Epithelial cell of proximal tubule (primary cell): ENCODE results near the gene KRT6A. TPM values are rescaled to one million over a fixed set of nuclear protein-coding genes. Genes with fewer than 3 reads are reported as not detected.
"Not testable (repeated sequence)": the region's sequence is repeated elsewhere in the genome, so short reads cannot be mapped to it uniquely, and the experiment has no call there.

Source experiments
- DNase-seq: peaks from one replicate; pipeline ENCODE4 v3.0.0-alpha.2; 2011; ENCODE audit warnings: low read depth
- H3K4me3 ChIP-seq: 2 replicates; pipeline ENCODE4 v1.5.1; 2011; ENCODE audit warnings: low read depth, mild to moderate bottlenecking, low read length
- total RNA-seq: library from RNA; depleted of rRNA; stranded (reverse); fragments of >200 nt; gene quantifications from 2 replicates; pipeline ENCODE4 v1.2.3, GENCODE V29; 2015
- TF ChIP-seq, protein P1 (sequence below): conservative IDR thresholded peaks from 2 replicates; pipeline ENCODE4 v1.5.1; 2012; ENCODE audit warnings: low read depth, mild to moderate bottlenecking, low read length

KRT6A gene
- total RNA-seq, 1 donor from 2014 or later = not detected

DNA sequence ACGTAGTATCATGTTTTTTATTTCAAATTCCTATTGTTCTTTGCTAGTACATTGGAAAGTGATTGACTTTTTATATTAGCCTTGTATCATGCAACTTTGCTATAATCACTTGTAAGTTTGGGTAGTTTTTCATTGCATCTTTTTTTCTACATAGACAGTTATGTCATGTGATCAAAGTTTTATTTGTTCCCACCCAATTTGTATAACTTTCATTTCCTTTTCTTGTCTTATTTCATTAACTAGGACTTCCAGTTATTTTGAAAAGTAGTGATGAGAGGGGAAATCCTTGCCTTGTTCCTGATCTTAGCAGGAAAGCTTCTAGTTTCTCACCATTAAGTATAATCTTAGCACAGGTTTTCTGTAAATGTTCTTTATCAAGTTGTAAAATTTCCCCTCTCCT is 9.8 kb upstream of the KRT6A start:
- no peak for DNase-seq
- TF ChIP-seq, protein P1, sequence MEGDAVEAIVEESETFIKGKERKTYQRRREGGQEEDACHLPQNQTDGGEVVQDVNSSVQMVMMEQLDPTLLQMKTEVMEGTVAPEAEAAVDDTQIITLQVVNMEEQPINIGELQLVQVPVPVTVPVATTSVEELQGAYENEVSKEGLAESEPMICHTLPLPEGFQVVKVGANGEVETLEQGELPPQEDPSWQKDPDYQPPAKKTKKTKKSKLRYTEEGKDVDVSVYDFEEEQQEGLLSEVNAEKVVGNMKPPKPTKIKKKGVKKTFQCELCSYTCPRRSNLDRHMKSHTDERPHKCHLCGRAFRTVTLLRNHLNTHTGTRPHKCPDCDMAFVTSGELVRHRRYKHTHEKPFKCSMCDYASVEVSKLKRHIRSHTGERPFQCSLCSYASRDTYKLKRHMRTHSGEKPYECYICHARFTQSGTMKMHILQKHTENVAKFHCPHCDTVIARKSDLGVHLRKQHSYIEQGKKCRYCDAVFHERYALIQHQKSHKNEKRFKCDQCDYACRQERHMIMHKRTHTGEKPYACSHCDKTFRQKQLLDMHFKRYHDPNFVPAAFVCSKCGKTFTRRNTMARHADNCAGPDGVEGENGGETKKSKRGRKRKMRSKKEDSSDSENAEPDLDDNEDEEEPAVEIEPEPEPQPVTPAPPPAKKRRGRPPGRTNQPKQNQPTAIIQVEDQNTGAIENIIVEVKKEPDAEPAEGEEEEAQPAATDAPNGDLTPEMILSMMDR = no peak
- H3K4me3 ChIP-seq = no peak overlapping the region

DNA sequence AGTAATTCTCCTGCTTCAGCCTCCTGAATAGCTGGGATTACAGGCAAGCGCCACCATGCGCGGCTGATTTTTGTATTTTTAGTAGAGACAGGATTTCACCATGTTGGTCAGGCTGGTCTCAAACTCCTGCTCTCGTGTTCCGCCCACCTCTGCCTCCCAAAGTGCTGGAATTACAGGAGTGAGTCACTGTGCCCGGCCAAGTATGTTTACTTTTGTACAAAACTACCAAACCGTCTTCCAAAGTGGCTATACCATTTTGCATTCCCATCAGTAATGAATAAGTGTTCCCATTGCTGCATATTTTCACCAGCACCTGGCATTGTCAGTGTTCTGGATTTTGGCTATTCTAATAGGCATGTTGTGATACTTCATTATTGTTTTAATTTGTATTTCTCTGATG is 8.4 kb upstream of the KRT6A start:
- no peak overlapping the region for H3K4me3 ChIP-seq
- no peak for DNase-seq
- TF ChIP-seq, protein P1 = no peak

DNA sequence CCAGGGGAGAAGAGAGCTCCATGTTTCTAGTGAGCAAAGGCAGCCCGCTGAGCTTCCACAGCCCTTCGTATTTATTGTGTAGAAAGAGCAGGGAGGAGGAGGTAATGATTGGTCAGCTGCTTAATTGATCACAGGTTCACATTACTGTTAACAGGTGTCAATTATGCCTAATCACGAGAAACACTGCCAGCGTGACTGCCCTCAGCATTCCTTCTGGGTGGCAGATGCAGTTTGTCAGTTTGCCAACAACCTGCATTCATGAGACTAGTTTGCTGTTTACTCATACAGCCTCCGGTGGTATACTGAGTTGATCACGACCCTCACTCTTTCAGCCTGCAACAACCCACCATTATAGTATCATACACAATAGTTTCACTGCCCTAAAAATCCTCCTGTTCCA is 7.5 kb upstream of the KRT6A start:
- not testable (repeated sequence) for H3K4me3 ChIP-seq, DNase-seq

DNA sequence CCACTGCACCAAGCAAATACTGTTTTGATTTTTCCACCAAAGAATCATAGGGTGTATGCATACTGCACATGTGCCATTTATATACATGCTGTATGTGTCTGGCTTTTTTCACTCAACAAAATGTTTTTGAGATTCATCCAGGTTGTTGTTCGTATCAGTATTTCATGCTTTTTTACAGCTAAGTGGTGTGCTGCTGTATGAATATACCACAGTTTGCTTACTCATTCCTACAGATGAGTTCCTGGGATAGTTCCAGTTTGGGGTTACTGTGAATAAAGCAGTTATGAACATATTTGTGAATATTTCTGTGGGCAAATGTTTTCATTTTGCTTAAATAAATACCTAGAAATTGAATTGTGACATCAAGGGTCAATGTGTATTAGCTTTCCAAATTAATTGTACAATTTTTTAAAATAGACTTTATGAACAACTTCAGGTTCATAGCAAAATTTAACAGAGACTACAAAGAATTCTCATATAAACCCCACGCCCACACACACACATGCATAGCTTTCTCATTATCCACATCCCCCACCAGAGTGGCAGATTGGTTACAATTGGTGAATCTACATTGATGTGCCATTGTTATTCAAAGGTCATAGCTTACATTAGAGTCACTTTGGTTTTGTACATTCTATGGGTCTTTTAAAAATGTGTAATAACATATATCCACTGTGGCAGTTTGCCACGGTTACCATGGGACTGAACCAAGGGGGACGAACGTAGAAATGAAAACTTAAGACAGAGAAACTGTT is 6.9 kb upstream of the KRT6A start:
- no peak overlapping the region for H3K4me3 ChIP-seq
- TF ChIP-seq, protein P1 = no peak
- DNase-seq = no peak

DNA sequence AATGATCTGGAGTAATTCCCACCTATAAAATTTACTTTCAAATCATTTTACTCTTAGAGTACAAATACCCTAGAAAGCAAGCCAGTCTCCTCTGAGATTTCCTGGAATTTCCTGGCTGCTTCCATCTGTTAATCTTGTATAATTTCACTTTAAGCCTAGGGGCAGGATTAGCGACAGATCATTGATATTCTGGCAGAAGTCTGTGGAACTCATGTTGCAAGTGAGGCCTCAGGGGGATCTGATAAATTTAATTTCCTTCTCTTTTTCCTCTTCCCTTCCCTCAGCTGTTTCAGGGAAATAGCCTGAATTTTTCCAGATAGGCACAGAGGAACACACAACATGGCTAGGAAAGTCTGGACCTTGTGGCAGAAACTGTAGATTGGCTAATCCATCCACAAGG is 5.9 kb upstream of the KRT6A start:
- TF ChIP-seq, protein P1 = no peak
- no peak for DNase-seq
- H3K4me3 ChIP-seq = no peak overlapping the region

DNA sequence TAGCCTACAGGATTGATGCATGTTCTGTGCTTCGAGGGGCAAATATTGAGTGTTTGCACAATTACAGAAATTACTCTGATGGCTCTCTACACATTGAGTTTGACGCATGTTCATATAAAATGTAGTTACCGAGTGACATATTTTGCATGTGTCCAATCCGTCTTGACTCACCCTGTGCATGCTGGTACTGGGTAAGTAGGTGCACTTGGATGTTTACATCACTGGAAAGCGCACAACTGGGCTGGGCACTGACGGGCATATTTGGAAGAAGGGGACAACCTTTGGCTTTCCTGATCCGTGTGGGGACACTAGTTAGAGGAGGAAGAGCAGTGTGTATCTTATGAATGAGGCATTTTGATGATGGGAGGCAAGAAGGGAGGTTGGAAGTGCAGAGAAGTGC is 4.9 kb upstream of the KRT6A start:
- no peak overlapping the region for H3K4me3 ChIP-seq
- TF ChIP-seq, protein P1 = no peak
- no peak for DNase-seq

DNA sequence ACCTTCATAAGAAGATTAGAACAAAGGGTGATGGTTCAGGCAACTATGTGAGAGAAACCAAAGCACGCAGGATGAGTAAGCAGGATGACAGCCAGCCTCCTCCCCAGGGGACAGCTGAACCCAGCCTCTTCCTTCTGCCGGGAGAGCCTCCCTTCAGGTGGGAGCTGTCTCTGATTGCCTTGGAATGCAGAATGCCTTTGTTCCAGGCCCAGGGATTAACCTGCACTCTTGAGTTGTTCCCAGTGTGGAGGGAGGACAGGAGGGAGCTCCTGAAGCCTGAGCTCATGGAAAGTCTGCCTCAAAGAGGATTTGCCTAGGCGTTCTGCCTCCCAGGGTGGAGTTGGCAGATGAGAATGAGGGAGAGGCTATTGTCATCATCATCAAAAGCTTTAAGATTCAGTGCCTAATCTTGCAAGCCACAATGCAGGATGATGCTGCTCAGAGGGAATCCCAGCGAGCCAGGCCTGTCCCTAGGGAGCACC is 3.6 kb upstream of the KRT6A start:
- TF ChIP-seq, protein P1 = no peak
- DNase-seq = no peak
- H3K4me3 ChIP-seq = no peak overlapping the region
